Upper lobe of left lung (tissue), 4 donors: ENCODE measurements around the gene MYMK.
"Not testable (repeated sequence)": the region's sequence is repeated elsewhere in the genome, so short reads cannot be mapped to it uniquely, and the experiment has no call there.

Experiments used
- EP300 ChIP-seq, 4 donors: sonication (generic); formaldehyde crosslinking; IDR thresholded peaks; one replicate each; pipeline ENCODE4 v1.5.1; 2017; ENCODE audit warnings: antibody characterized with exemption in 4 of 4, control low read depth in 2 of 4
- POLR2AphosphoS5 ChIP-seq, 2 donors: sonication (generic); formaldehyde crosslinking; IDR thresholded peaks; one replicate each; pipeline ENCODE4 v1.5.1; 2017; ENCODE audit warnings: antibody characterized with exemption in 2 of 2
- TF ChIP-seq, protein P1 (sequence below), 6 experiments: fragments of 450-650 bp in 4 of 6; fragments of 200-600 bp in 2 of 6; sonication (generic) in 2 of 6; IDR thresholded peaks; one replicate each; pipeline ENCODE4 v1.5.1; 2016 to 2019; ENCODE audit warnings: antibody characterized with exemption in 6 of 6

- TF ChIP-seq EP300, POLR2AphosphoS5 (IDR thresholded peaks at IDR 0.05): not testable (repeated sequence)
- TF ChIP-seq, protein P1, sequence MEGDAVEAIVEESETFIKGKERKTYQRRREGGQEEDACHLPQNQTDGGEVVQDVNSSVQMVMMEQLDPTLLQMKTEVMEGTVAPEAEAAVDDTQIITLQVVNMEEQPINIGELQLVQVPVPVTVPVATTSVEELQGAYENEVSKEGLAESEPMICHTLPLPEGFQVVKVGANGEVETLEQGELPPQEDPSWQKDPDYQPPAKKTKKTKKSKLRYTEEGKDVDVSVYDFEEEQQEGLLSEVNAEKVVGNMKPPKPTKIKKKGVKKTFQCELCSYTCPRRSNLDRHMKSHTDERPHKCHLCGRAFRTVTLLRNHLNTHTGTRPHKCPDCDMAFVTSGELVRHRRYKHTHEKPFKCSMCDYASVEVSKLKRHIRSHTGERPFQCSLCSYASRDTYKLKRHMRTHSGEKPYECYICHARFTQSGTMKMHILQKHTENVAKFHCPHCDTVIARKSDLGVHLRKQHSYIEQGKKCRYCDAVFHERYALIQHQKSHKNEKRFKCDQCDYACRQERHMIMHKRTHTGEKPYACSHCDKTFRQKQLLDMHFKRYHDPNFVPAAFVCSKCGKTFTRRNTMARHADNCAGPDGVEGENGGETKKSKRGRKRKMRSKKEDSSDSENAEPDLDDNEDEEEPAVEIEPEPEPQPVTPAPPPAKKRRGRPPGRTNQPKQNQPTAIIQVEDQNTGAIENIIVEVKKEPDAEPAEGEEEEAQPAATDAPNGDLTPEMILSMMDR (IDR thresholded peaks at IDR 0.05), result peak in 1 of 6 experiments; percentile 58
Measured at GRCh38 chr9:133563814-133564213, 39.1 kb upstream of the MYMK start.
